ENCODE results near the gene MFAP1.
"Not testable (repeated sequence)": the region's sequence is repeated elsewhere in the genome, so short reads cannot be mapped to it uniquely, and the experiment has no call there.

The MFAP1 gene

DNA sequence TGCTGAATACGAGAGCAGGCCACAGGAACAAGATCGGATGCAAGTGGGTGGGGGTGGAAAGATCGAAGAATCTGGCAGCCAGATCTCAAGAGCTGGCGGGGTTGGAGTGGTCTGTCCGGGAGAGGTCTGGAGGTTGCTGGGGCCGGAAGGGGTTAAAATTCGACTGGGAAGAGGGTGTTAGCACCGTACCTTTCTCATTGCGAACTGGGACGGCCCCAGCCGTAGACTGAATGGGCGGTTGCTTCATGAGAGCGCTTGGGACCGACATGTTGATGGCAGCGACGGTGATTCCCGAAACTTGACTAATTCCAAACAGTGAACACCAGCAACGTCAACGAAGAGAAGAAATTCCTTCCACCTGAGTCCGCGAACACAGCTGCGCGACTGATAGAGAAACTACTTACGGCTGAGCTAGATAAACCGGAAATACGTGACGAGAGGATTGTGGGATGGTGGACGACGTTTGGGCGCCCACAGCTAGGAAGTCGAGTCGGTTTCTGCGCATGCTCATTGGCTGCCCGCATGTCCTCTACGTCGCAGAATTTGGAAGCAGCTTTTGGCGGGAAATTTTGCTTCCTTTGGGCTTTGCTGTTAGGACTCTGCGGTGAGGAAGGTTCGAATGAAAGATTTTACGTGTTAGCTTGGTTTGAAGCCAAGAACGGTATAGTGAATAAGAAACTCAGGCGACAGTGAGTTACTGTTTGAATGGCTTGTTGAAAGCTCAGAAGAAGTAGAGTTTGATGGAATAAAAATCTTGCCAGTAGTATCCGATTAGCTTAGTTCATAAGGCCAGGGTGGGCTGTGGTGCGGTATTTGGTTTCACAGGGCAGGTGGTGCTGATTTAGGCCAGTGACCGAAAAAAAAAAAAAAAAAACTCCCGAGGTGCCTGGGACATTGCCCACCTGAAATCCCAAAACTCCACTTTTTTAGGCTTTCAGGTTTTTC is at the start of gene MFAP1:
Gene MFAP1, minus strand, starts transcription at position 389 of the 945 bp plus-strand sequence. Its CDS starts 121 bp downstream, at position 268.
- peak; percentile 74 to 93 for DNase-seq

DNA sequence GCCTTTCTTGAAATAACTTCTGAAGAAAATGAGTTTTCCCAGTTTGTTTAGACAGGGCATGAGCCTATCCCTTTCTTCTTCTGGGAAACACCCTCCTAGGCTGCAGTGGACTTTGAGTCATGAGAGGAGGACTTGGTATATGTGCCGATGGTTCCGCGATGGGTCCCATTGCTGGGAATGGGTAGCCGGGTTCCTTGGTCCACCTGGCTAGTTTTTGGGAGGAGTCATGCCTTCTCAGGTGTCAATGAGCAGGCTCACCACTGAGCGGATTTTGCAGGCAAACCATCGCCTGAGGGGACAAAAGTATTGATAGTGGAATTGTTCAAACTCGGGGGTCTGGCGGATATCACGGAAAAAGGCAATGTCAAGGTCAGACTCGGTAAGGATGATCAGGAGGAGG is 49.2 kb upstream of the MFAP1 start:
- DNase-seq, result no peak

DNA sequence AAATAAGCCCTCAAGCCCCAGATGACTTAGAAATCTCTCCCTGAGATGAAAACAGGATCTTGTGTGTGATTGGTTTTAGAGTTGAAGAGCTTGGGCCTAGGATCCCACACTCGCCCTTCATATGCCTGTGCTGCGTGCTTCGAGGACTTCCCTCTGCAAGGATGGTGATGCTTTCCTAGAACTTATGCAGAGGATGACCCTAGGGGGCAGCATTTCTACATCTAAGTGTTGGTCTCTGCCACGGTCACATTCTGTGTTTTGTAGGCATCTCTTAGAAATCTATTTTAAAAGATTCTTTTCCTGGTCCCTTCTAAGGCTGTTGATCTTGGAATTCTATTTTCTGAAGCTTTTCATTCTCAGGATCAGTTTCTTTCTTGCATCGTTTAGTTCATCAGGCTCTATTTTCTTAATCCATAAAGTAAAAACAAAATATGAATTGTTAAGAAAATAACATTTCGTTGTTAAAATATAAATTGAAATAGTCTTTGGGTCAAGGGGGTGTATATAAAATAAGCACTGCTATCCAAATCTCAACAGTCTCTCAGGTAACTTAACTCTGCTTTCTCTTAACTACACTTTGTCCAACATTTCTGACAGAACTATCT is 48.0 kb upstream of the MFAP1 start:
- DNase-seq, result peak in 1 of 2 experiments; percentile 51

DNA sequence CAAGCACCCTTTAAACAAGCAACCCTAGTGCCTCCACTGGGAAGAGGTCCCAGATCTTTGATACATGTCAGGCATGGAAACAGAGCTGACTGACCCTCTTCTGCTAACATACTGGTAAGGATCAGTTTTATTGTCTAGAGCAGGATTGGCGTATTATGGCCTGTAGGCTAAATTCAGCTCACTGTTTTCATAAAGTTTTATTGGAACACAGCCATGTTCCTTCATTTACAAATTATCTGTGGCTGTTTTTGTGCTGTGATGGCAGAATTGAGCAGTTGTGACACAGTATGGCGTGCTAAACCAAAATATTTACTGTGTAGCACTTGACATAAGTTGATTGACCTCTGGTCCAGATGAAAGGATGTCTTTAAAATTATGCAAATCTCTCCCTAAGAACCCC is 47.3 kb upstream of the MFAP1 start:
- DNase-seq, result no peak

- DNase-seq, result no peak
Measured at GRCh38 chr15:43868406-43868805, 43.9 kb upstream of the MFAP1 start.

GRCh38 chr15:43867096-43867495 is 42.6 kb upstream of the MFAP1 start:
- DNase-seq, result no peak

- not testable (repeated sequence) for DNase-seq
Measured at GRCh38 chr15:43866636-43867035, 42.1 kb upstream of the MFAP1 start.

DNA sequence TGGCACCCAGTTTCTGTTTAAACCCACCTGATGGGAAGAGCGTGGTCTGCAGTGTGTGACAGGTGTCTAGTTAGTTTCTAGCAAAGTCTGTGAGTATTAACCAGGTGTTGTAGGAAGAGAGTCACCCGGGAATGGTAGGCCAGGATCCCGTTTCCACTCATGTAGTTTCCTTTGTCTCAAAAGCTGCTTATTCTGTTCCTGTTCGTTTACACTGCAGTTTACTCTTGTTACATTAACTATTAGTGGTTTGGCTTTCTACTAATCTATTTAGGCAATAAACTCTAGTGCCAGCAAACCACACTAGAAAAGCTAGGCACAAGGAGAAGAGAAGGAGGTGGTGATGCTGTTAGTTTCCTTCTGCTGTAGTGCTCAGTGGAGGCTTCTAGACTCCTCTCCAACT is 35.1 kb upstream of the MFAP1 start:
- no peak for DNase-seq

DNA sequence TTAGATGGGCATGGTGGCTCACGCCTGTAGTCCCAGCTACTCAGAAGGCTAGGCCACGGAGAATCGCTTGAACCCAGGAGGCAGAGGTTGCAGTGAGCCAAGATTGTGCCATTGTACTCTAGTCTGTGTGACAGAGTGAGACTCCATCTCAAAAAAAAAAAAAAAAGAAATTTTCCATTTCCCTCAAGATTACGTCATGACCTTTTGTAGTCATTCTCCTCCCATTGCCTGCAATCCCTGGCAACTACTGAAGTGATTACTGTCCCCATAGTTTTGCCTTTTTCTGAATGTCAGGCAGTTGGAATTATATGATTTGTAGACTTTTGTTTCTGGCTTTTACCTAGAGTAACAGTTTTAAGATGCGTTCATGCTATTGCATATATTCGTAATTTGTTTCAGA is 30.3 kb upstream of the MFAP1 start:
- DNase-seq, result no peak

- DNase-seq, result no peak
Measured at GRCh38 chr15:43852607-43853006, 28.1 kb upstream of the MFAP1 start.

- no peak for DNase-seq
Measured at GRCh38 chr15:43851251-43851650, 26.8 kb upstream of the MFAP1 start.

- DNase-seq, result no peak
Measured at GRCh38 chr15:43845421-43845820, 20.9 kb upstream of the MFAP1 start.

DNA sequence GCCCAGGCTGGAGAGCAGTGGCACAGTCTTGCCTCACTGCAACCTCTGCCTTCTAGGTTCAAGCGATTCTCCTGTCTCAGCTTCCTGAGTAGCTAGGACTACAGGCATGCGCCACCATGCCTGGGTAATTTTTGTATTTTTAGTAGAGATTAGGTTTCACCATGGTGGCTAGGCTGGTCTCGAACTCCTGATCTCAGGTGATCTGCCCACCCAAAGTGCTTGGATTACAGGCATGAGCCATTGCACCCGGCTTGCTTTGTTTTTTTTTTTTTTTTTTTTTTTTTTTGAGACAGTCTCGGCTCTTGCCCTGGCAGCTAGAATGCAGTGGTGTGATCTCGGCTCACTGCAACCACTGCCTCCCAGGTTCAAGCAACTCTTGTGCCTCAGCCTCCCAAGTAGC is 8.0 kb upstream of the MFAP1 start:
- not testable (repeated sequence) for DNase-seq

- not testable (repeated sequence) for DNase-seq
Measured at GRCh38 chr15:43831519-43832052, 7.1 kb upstream of the MFAP1 start.

- DNase-seq, result not testable (repeated sequence)
Measured at GRCh38 chr15:43830691-43831275, 6.3 kb upstream of the MFAP1 start.

- not testable (repeated sequence) for DNase-seq
Measured at GRCh38 chr15:43829951-43830540, 5.6 kb upstream of the MFAP1 start.

- DNase-seq, result no peak
Measured at GRCh38 chr15:43828061-43828657, 3.7 kb upstream of the MFAP1 start.

DNA sequence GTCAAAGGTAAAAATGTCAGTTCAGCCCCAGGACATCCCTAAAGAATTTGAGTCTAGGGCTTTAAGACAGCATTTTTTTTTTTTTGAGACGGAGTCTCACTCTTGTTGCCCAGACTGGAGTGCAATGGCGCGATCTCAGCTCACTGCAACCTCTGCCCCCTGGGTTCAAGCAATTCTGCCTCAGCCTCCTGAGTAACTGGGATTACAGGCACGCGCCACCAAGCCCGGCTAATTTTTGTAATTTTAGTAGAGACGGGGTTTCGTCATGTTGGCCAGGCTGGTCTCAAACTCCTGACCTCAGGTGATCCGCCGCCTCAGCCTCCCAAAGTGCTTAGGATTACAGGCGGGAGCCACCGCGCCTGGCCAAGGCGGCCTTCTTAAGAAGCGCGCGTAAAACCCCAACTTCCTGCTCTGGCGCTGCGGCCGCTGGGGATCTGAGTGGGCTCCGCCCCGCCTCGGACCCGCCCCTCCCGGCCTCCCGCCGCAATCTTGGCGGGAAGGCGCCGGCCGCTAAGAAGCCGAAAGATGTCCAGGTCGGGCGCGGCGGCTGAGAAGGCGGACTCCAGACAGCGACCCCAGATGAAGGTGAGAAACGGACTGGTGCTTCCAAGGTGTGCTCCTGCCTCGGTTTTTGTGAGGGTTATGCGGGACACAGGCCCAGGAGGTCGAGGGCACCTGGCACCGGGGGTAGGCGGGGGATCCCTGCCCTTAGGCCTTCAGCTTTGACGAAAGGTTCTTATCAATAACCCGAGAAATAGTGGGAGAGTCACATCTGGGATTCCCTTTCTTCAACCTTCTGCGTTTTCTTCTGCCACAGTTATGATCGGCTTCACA is 2.2 kb upstream of the MFAP1 start, which contains the start of gene WDR76:
Gene WDR76, plus strand, starts transcription at position 495 of the 834 bp plus-strand sequence. Its CDS starts 31 bp downstream, at position 526.
- peak in 1 of 2 experiments; percentile 13 for DNase-seq

- no peak for DNase-seq
Measured at GRCh38 chr15:43826029-43826507, 1.6 kb upstream of the MFAP1 start.

DNA sequence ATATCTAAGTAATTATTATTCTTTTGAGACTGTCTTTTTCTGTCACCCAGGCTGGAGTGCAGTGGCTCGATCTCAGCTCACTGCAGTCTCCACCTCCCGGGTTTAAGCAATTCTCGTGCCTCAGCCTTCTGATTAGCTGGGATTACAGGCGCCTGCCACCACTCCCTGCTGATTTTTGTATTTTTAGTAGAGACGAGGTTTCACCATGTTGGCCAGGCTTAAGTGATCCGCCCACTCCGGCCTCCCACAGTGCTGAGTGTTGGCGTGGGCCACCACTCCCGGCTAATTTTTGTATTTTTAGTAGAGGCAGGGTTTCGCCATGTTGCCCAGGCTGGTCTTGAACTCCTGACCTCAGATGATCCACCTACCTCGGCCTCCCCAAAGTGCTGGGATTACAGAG is 815 bp upstream of the MFAP1 start:
- not testable (repeated sequence) for DNase-seq

GRCh38 chr15:43821505-43821904 is 3.0 kb downstream of the MFAP1 start:
- no peak for DNase-seq

All from cerebellar nuclear complex (tissue), 1 donor.